ENCODE data around the gene WASF3.

- TF ChIP-seq CTCF (IDR thresholded peaks at IDR 0.05), result no peak
- TF ChIP-seq POLR2A (IDR thresholded peaks at IDR 0.05), result no peak
- no peak for TF ChIP-seq POLR2AphosphoS5 (IDR thresholded peaks at IDR 0.05)
- TF ChIP-seq EP300 (IDR thresholded peaks at IDR 0.05), result no peak
Measured at GRCh38 chr13:26685606-26686005, 128.1 kb downstream of the WASF3 start.
